ENCODE results near the gene GPR148.
A peak's percentile ranks its signal among the peaks of the same experiment; 100 is the strongest.

The GPR148 gene

GRCh38 chr2:130735200-130735599 is 6.3 kb downstream of the GPR148 start:
- DNase-seq (no peak), ATAC-seq (no peak)
- H3K27me3 Mint-ChIP-seq = peaks cover 4% of the 10 kb centered on the region
- H3K4me1 Mint-ChIP-seq = no peaks in the 10 kb centered on the region
- no peaks in the 10 kb centered on the region for H3K36me3 Mint-ChIP-seq (ENCODE audit: low read depth)
- H3K4me3 Mint-ChIP-seq = no peak overlapping the region
- H3K27ac Mint-ChIP-seq = no peak overlapping the region
- H3K9me3 Mint-ChIP-seq = peaks cover 14% of the 10 kb centered on the region

- Mint-ChIP-seq H3K27me3 (peaks cover 5% of the 10 kb centered on the region), H3K4me3 (no peak overlapping the region), H3K36me3 (ENCODE audit: low read depth) (no peaks in the 10 kb centered on the region), H3K4me1 (no peaks in the 10 kb centered on the region), H3K9me3 (peaks cover 14% of the 10 kb centered on the region), H3K27ac (no peak overlapping the region)
- DNase-seq (no peak), ATAC-seq (no peak)
Observed at GRCh38 chr2:130736487-130736886, 7.6 kb downstream of the GPR148 start.

- peaks cover 14% of the 10 kb centered on the region for H3K9me3 Mint-ChIP-seq
- no peak overlapping the region for H3K4me3 Mint-ChIP-seq
- peaks cover 5% of the 10 kb centered on the region for H3K27me3 Mint-ChIP-seq
- no peaks in the 10 kb centered on the region for H3K4me1 Mint-ChIP-seq
- no peak overlapping the region for H3K27ac Mint-ChIP-seq
- DNase-seq (no peak), ATAC-seq (no peak)
- no peaks in the 10 kb centered on the region for H3K36me3 Mint-ChIP-seq (ENCODE audit: low read depth)
Observed at GRCh38 chr2:130737592-130737991, 8.7 kb downstream of the GPR148 start.

GRCh38 chr2:130740671-130741070 is 11.8 kb downstream of the GPR148 start:
- Mint-ChIP-seq H3K27me3 (peaks cover 6% of the 10 kb centered on the region), H3K4me3 (no peak overlapping the region), H3K4me1 (no peaks in the 10 kb centered on the region), H3K27ac (no peak overlapping the region), H3K36me3 (ENCODE audit: low read depth) (no peaks in the 10 kb centered on the region), H3K9me3 (peaks cover 6% of the 10 kb centered on the region)
- no peak for DNase-seq
- ATAC-seq = no peak

GRCh38 chr2:130743278-130743677 is 14.4 kb downstream of the GPR148 start:
- H3K27me3 Mint-ChIP-seq = peaks cover 8% of the 10 kb centered on the region
- H3K4me3 Mint-ChIP-seq = no peak overlapping the region
- peaks cover 6% of the 10 kb centered on the region for H3K9me3 Mint-ChIP-seq
- ATAC-seq = no peak
- H3K36me3 Mint-ChIP-seq (ENCODE audit: low read depth) = no peaks in the 10 kb centered on the region
- H3K4me1 Mint-ChIP-seq = no peaks in the 10 kb centered on the region
- DNase-seq = no peak
- no peak overlapping the region for H3K27ac Mint-ChIP-seq

GRCh38 chr2:130744287-130745117 is 15.6 kb downstream of the GPR148 start:
- Mint-ChIP-seq H3K4me1 (no peaks in the 10 kb centered on the region), H3K36me3 (ENCODE audit: low read depth) (no peaks in the 10 kb centered on the region), H3K4me3 (no peak overlapping the region), H3K9me3 (peaks cover 6% of the 10 kb centered on the region), H3K27ac (no peak overlapping the region), H3K27me3 (peaks cover 8% of the 10 kb centered on the region)
- DNase-seq = no peak
- ATAC-seq = no peak

- Mint-ChIP-seq H3K27me3 (peaks cover 12% of the 10 kb centered on the region), H3K36me3 (ENCODE audit: low read depth) (no peaks in the 10 kb centered on the region), H3K9me3 (peaks cover 6% of the 10 kb centered on the region), H3K4me1 (no peaks in the 10 kb centered on the region), H3K4me3 (no peak overlapping the region), H3K27ac (no peak overlapping the region)
- ATAC-seq (no peak), DNase-seq (no peak)
Observed at GRCh38 chr2:130749078-130749477, 20.2 kb downstream of the GPR148 start.

GRCh38 chr2:130749641-130750040 is 20.8 kb downstream of the GPR148 start:
- no peak for DNase-seq
- Mint-ChIP-seq H3K36me3 (ENCODE audit: low read depth) (no peaks in the 10 kb centered on the region), H3K27me3 (peaks cover 15% of the 10 kb centered on the region)

GRCh38 chr2:130754811-130755210 is 25.9 kb downstream of the GPR148 start:
- no peak overlapping the region for H3K4me3 Mint-ChIP-seq
- no peak for ATAC-seq

More at GRCh38 chr2:130749641-130750040, 20.8 kb downstream of the GPR148 start:
- peaks cover 6% of the 10 kb centered on the region for H3K9me3 Mint-ChIP-seq
- no peak for ATAC-seq
- no peak overlapping the region for H3K27ac Mint-ChIP-seq
- no peaks in the 10 kb centered on the region for H3K4me1 Mint-ChIP-seq
- H3K4me3 Mint-ChIP-seq = no peak overlapping the region

GRCh38 chr2:130755256-130756052 is 26.6 kb downstream of the GPR148 start, which contains the start of gene AMER3:
AMER3 (plus strand) TSS chr2:130755540; CDS start chr2:130762073, 6,533 bp downstream.
- ATAC-seq (no peak), DNase-seq (no peak)
- peaks cover 2% of the 10 kb centered on the region for H3K4me1 Mint-ChIP-seq
- H3K36me3 Mint-ChIP-seq (ENCODE audit: low read depth) = no peaks in the 10 kb centered on the region
- no peaks in the 10 kb centered on the region for H3K9me3 Mint-ChIP-seq
- H3K27me3 Mint-ChIP-seq = peaks cover 39% of the 10 kb centered on the region
- H3K4me3 Mint-ChIP-seq = no peak within 1 kb of the TSS
- H3K27ac Mint-ChIP-seq = no peak within 1 kb of the TSS

More at GRCh38 chr2:130754811-130755210, 25.9 kb downstream of the GPR148 start:
- H3K4me1 Mint-ChIP-seq = peaks cover 2% of the 10 kb centered on the region
- H3K9me3 Mint-ChIP-seq = no peaks in the 10 kb centered on the region
- H3K27ac Mint-ChIP-seq = no peak overlapping the region
- H3K36me3 Mint-ChIP-seq (ENCODE audit: low read depth) = no peaks in the 10 kb centered on the region
- DNase-seq = no peak
- H3K27me3 Mint-ChIP-seq = peaks cover 39% of the 10 kb centered on the region

- H3K36me3 Mint-ChIP-seq (ENCODE audit: low read depth) = no peaks in the 10 kb centered on the region
Observed at GRCh38 chr2:130756053-130756873, 27.4 kb downstream of the GPR148 start.

GRCh38 chr2:130756874-130757668 is 28.2 kb downstream of the GPR148 start:
- H3K36me3 Mint-ChIP-seq (ENCODE audit: low read depth) = no peaks in the 10 kb centered on the region
- no peak overlapping the region for H3K27ac Mint-ChIP-seq
- H3K4me1 Mint-ChIP-seq = peaks cover 2% of the 10 kb centered on the region
- peaks cover 41% of the 10 kb centered on the region for H3K27me3 Mint-ChIP-seq
- no peak for ATAC-seq
- H3K4me3 Mint-ChIP-seq = no peak overlapping the region
- H3K9me3 Mint-ChIP-seq = no peaks in the 10 kb centered on the region
- DNase-seq = no peak

More at GRCh38 chr2:130756053-130756873, 27.4 kb downstream of the GPR148 start:
- ATAC-seq = peak; percentile 56
- H3K27me3 Mint-ChIP-seq = peaks cover 42% of the 10 kb centered on the region
- no peaks in the 10 kb centered on the region for H3K9me3 Mint-ChIP-seq
- H3K4me1 Mint-ChIP-seq = peaks cover 2% of the 10 kb centered on the region
- no peak overlapping the region for H3K4me3 Mint-ChIP-seq
- no peak overlapping the region for H3K27ac Mint-ChIP-seq
- DNase-seq = peak; percentile 25

- DNase-seq = no peak
- Mint-ChIP-seq H3K4me3 (no peak overlapping the region), H3K27ac (no peak overlapping the region), H3K27me3 (peaks cover 24% of the 10 kb centered on the region), H3K4me1 (peaks cover 2% of the 10 kb centered on the region), H3K36me3 (ENCODE audit: low read depth) (no peaks in the 10 kb centered on the region), H3K9me3 (no peaks in the 10 kb centered on the region)
- no peak for ATAC-seq
Observed at GRCh38 chr2:130759906-130760753, 31.3 kb downstream of the GPR148 start.
